Measurements from ENCODE around the gene RETSAT.

DNA sequence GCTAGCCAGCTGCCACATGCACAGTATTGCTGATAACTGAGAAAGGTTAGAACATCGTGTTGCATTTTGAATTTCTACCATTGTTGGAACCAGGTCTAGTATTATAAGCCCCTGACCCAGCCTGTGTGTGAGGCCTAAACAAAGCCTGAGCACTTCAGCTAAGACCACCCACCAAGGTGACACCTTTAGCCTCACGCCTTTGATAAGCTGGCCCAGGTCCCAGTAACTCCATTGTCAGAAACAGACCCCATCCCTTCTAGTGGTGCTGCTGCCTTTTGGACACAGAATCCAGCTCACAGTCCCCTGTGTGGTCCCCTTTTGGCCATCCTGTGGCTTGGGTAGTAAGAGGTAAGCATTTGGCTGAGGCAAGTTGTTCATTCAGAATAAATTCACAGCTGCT, 1.9 kb upstream of the RETSAT start:
- TF ChIP-seq POLR2AphosphoS5 (IDR thresholded peaks at IDR 0.05; ENCODE audit: borderline replicate concordance, low read depth, low read length) (no peak), EZH2 (IDR thresholded peaks at IDR 0.05) (no peak), FOXP2 (optimal IDR thresholded peaks at IDR 0.05; ENCODE audit: control extremely low read depth, extremely low read length, insufficient read depth) (no peak)

All from SK-N-MC (cell line).